CD4-positive, alpha-beta T cell (primary cell): Measurements from ENCODE around the gene OAS3. TPM values are rescaled to one million over a fixed set of nuclear protein-coding genes. Genes with fewer than 3 reads are reported as not detected.

Experiments
- ATAC-seq: fragments of 200-7000 bp; cut with Tn5 transposase; one replicate; pipeline ENCODE4 v1.10.0; 2022; ENCODE audit warnings: mild to moderate bottlenecking; ENCODE audit not compliant: poor library complexity
- CTCF ChIA-PET: fragments of 350-600 bp; sonication (Branson Sonifier 250); formaldehyde crosslinking; loops from one replicate; lab custom pipeline; 2021; ENCODE audit warnings: antibody characterized with exemption, inconsistent platforms; lab: Charles Lee
- POLR2A ChIA-PET: fragments of 350-600 bp; sonication (Branson Sonifier 250); formaldehyde crosslinking; loops from one replicate; lab custom pipeline; 2021; ENCODE audit warnings: antibody characterized with exemption, inconsistent platforms; lab: Charles Lee
- DNase-seq, 14 experiments: peaks; one replicate each; pipeline ENCODE4 v3.0.0-alpha.2; 2013 to 2020; ENCODE audit warnings: mixed read lengths in 2 of 14
- H3K27ac ChIP-seq, 2 donors: one replicate each; pipeline versions ENCODE4 v1.5.1 to v1.7.0; 2013; ENCODE audit warnings: low read length in 2 of 2, low read depth in 1 of 2, mild to moderate bottlenecking in 1 of 2
- H3K27me3 ChIP-seq, 2 experiments: 1 replicate in 1 of 2; 2 replicates in 1 of 2; pipeline versions ENCODE4 v1.6.1 to v1.7.0; 2013; ENCODE audit warnings: low read length in 2 of 2, control low read depth in 1 of 2, mild to moderate bottlenecking in 1 of 2, moderate library complexity in 1 of 2; ENCODE audit not compliant: insufficient read depth in 2 of 2, control insufficient read depth in 1 of 2
- H3K36me3 ChIP-seq: one replicate; pipeline ENCODE4 v1.6.1; 2013; ENCODE audit warnings: low read length, control low read depth; ENCODE audit not compliant: insufficient read depth
- H3K4me1 ChIP-seq: one replicate; pipeline ENCODE4 v1.6.1; 2013; ENCODE audit warnings: low read length, control low read depth; ENCODE audit not compliant: insufficient read depth
- H3K4me3 ChIP-seq: one replicate; pipeline ENCODE4 v1.5.1; 2013; ENCODE audit warnings: mild to moderate bottlenecking, low read length, moderate library complexity
- H3K9me3 ChIP-seq, 2 experiments: 1 replicate in 1 of 2; 2 replicates in 1 of 2; pipeline versions ENCODE4 v1.6.1 to v1.7.0; 2013; ENCODE audit warnings: low read length in 2 of 2, mild to moderate bottlenecking in 2 of 2, control low read depth in 1 of 2, moderate library complexity in 1 of 2; ENCODE audit not compliant: control insufficient read depth in 1 of 2, insufficient read depth in 1 of 2
- H3K27ac Mint-ChIP-seq: one replicate; pipeline ENCODE4 v1.8.0; 2020; ENCODE audit warnings: mixed read lengths
- H3K27me3 Mint-ChIP-seq: one replicate; pipeline ENCODE4 v1.8.0; 2021; ENCODE audit warnings: mixed read lengths
- H3K36me3 Mint-ChIP-seq: one replicate; pipeline ENCODE4 v1.8.0; 2021; ENCODE audit warnings: low read depth, mixed read lengths
- H3K4me1 Mint-ChIP-seq: one replicate; pipeline ENCODE4 v1.8.0; 2021; ENCODE audit warnings: low read depth, mixed read lengths
- H3K4me3 Mint-ChIP-seq: one replicate; pipeline ENCODE4 v1.8.0; 2020; ENCODE audit warnings: mild to moderate bottlenecking, mixed read lengths
- H3K9me3 Mint-ChIP-seq: one replicate; pipeline ENCODE4 v1.8.0; 2020; ENCODE audit warnings: mixed read lengths
- CTCF ChIP-seq: fragments of 200-600 bp; IDR thresholded peaks from one replicate; pipeline ENCODE4 v1.8.0; 2022; ENCODE audit warnings: antibody characterized with exemption, mild to moderate bottlenecking
- intact Hi-C, 2 experiments: fragments of 100-400 bp; cut with DNase I in 1 of 2; cut with micrococcal nuclease in 1 of 2; formaldehyde crosslinking; loops; one replicate each; pipeline versions ENCODE4 v1.15.1 to v1.9.0; 2023 to 2025; cut with DNase I, micrococcal nuclease
- total RNA-seq, 174 experiments: library from RNA in 2 of 174; stranded (reverse) in 2 of 174; gene quantifications; one replicate each; pipeline ENCODE4 v1.2.3 and lab custom pipeline; 2021 to 2026

OAS3 gene
- total RNA-seq, 2 experiments from 2014 or later = 13.9 to 14.5 TPM

GRCh38 chr12:112927925-112928324 lies 10.3 kb upstream of the OAS3 start:
- ChIA-PET CTCF (no interaction called here), POLR2A (no interaction called here)
- Mint-ChIP-seq H3K27me3 (no peaks in the 10 kb centered on the region), H3K4me3 (no peak overlapping the region), H3K9me3 (peaks cover 4% of the 10 kb centered on the region), H3K4me1 (no peaks in the 10 kb centered on the region), H3K27ac (no peak overlapping the region), H3K36me3 (peaks cover 38% of the 10 kb centered on the region)
- H3K27me3 ChIP-seq = no peaks in the 10 kb centered on the region
- H3K9me3 ChIP-seq = no peaks in the 10 kb centered on the region
- no peak for TF ChIP-seq CTCF
- intact Hi-C loops = no loop called here
- H3K36me3 ChIP-seq = no peaks in the 10 kb centered on the region
- no peak overlapping the region for H3K4me3 ChIP-seq
- DNase-seq (no peak), ATAC-seq (no peak)
- H3K4me1 ChIP-seq = no peaks in the 10 kb centered on the region
- no peak overlapping the region for H3K27ac ChIP-seq

DNA sequence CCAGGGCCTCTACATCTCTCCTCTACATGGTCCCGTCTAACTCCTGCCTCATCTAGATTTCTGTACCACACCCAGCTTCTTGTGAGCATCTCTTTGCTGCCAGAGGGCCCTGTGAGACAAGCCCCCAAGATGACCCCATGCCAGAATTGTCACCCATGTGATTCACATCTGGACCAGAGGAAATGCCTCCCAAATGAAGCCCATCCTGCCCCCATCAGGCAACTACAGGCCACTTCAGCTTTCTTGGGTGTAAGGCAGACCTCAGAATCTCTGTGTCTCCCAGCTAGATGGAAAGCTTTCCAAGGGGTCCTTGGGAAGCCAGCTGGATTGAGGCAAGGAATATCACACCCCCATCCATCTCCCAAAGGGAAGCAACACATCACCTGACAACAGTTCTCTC lies 9.3 kb upstream of the OAS3 start:
- ATAC-seq (no peak), DNase-seq (no peak)
- intact Hi-C loops = no loop called here
- no peaks in the 10 kb centered on the region for H3K9me3 ChIP-seq
- Mint-ChIP-seq H3K4me1 (no peaks in the 10 kb centered on the region), H3K4me3 (no peak overlapping the region), H3K9me3 (peaks cover 4% of the 10 kb centered on the region), H3K27me3 (no peaks in the 10 kb centered on the region), H3K36me3 (peaks cover 28% of the 10 kb centered on the region), H3K27ac (no peak overlapping the region)
- no peak overlapping the region for H3K4me3 ChIP-seq
- no peaks in the 10 kb centered on the region for H3K27me3 ChIP-seq
- H3K36me3 ChIP-seq = no peaks in the 10 kb centered on the region
- ChIA-PET CTCF (no interaction called here), POLR2A (no interaction called here)
- H3K27ac ChIP-seq = no peak overlapping the region
- no peaks in the 10 kb centered on the region for H3K4me1 ChIP-seq
- no peak for TF ChIP-seq CTCF

DNA sequence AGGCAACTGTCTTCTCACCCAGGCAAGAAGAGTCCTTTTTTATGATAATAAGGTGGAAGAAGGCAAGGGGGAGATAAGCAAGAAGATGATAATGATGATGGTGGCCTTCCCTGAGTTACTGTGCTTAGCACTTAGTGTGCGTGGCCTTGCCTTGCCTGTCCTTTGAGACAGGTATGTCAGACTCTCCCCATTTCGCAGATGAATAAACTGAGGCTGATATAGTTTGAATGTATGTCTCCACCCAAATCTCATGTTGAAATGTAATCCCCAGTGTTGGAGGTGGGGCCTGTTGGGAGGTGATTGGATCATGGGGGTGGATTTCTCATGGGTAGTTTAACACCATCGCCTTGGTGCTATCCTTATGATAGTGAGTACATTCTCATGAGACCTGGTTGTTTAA lies 8.6 kb upstream of the OAS3 start:
- TF ChIP-seq CTCF = no peak
- ChIA-PET POLR2A (no interaction called here), CTCF (no interaction called here)
- H3K9me3 ChIP-seq = no peaks in the 10 kb centered on the region
- Mint-ChIP-seq H3K27ac (no peak overlapping the region), H3K4me3 (no peak overlapping the region), H3K9me3 (peaks cover 6% of the 10 kb centered on the region), H3K4me1 (no peaks in the 10 kb centered on the region), H3K36me3 (peaks cover 21% of the 10 kb centered on the region), H3K27me3 (no peaks in the 10 kb centered on the region)
- H3K4me1 ChIP-seq = no peaks in the 10 kb centered on the region
- H3K27ac ChIP-seq = no peak overlapping the region
- ATAC-seq (no peak), DNase-seq (no peak)
- H3K4me3 ChIP-seq = no peak overlapping the region
- intact Hi-C loops = no loop called here
- H3K36me3 ChIP-seq = no peaks in the 10 kb centered on the region
- H3K27me3 ChIP-seq = no peaks in the 10 kb centered on the region
